Measurements from ENCODE around the gene LCN12.

Gene LCN12

GRCh38 chr9:136913701-136914438, 38.2 kb upstream of the LCN12 start:
- no peak for DNase-seq (ENCODE audit: low spot score)
- TF ChIP-seq, protein P1, sequence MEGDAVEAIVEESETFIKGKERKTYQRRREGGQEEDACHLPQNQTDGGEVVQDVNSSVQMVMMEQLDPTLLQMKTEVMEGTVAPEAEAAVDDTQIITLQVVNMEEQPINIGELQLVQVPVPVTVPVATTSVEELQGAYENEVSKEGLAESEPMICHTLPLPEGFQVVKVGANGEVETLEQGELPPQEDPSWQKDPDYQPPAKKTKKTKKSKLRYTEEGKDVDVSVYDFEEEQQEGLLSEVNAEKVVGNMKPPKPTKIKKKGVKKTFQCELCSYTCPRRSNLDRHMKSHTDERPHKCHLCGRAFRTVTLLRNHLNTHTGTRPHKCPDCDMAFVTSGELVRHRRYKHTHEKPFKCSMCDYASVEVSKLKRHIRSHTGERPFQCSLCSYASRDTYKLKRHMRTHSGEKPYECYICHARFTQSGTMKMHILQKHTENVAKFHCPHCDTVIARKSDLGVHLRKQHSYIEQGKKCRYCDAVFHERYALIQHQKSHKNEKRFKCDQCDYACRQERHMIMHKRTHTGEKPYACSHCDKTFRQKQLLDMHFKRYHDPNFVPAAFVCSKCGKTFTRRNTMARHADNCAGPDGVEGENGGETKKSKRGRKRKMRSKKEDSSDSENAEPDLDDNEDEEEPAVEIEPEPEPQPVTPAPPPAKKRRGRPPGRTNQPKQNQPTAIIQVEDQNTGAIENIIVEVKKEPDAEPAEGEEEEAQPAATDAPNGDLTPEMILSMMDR (IDR thresholded peaks at IDR 0.05), result no peak
- H3K4me3 ChIP-seq, result no peak overlapping the region
- H3K27ac ChIP-seq, result no peak overlapping the region

- TF ChIP-seq, protein P1 (IDR thresholded peaks at IDR 0.05), result no peak
- DNase-seq (ENCODE audit: low spot score), result no peak
- H3K27ac ChIP-seq, result no peak overlapping the region
Measured at GRCh38 chr9:136915632-136916329, 36.3 kb upstream of the LCN12 start.

DNA sequence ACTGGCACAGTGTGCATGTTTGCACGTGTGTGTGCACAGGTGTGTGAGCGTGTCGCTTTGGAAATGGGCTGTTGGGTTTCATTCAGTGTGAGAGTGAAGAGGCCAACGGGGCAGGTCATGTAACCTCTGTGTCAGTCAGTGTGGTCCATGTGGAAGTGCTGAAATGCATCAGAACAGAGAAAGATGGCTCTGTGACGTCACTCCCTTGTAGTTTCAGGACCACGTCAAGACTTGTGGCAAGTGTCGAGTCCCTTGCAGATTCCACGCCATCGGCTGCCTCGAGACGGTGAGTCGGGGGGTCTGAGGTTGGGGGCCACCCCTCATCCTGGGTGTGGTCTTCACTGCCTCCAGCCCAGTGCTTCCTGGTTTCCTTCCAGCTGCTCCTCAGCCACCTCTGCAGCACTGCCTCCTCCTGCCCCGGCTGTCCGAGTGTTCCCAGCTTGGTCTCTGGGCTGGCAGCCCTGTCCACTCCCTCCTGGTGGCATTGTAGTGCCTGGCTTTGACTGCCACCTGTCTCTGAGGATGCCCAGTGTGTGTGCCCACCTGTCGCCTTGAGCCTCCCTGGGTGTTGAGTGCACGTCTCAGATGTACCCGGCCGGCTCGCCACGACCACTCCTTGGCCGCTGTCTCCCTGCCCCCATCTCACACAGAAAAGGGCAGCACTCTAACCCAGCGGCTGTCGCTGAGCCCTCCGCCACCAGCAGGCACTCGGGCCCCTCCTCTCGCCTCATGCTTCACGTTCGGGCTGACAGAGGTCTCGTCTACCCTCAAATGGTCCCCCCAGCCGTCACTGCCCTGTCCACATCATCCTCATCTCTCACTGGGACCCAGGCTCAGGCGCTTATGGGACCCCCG, 35.5 kb upstream of the LCN12 start:
- no peak overlapping the region for H3K4me3 ChIP-seq
- TF ChIP-seq, protein P1 (IDR thresholded peaks at IDR 0.05), result no peak
- no peak overlapping the region for H3K27ac ChIP-seq
- no peak for DNase-seq (ENCODE audit: low spot score)

More at GRCh38 chr9:136915632-136916329, 36.3 kb upstream of the LCN12 start:
- H3K4me3 ChIP-seq, result no peak overlapping the region

- Histone ChIP-seq H3K4me3 (no peak overlapping the region), H3K27ac (no peak overlapping the region)
- TF ChIP-seq, protein P1 (IDR thresholded peaks at IDR 0.05), result no peak
- DNase-seq (ENCODE audit: low spot score), result no peak
Measured at GRCh38 chr9:136917902-136918301, 34.2 kb upstream of the LCN12 start.

- no peak overlapping the region for H3K27ac ChIP-seq
- no peak for DNase-seq (ENCODE audit: low spot score)
- H3K4me3 ChIP-seq, result no peak overlapping the region
- TF ChIP-seq, protein P1 (IDR thresholded peaks at IDR 0.05), result no peak
Measured at GRCh38 chr9:136920069-136920468, 32.0 kb upstream of the LCN12 start.

GRCh38 chr9:136920734-136921231, 31.3 kb upstream of the LCN12 start:
- Histone ChIP-seq H3K4me3 (no peak overlapping the region), H3K27ac (peak overlapping the region in 1 of 2 donors; percentile 35)
- TF ChIP-seq, protein P1 (IDR thresholded peaks at IDR 0.05), result no peak
- DNase-seq (ENCODE audit: low spot score), result no peak
